Fibroblast of lung (primary cell): Measurements from ENCODE around the gene ARMH2.

ENCODE experiments used
- EZH2 ChIP-seq: IDR thresholded peaks from 2 replicates; pipeline ENCODE4 v1.5.1; 2012; ENCODE audit warnings: low read length, control low read depth, mild to moderate bottlenecking; ENCODE audit errors: missing control alignments
- TF ChIP-seq, protein P1 (sequence below), 2 donors: IDR thresholded peaks in 1 of 2; conservative IDR thresholded peaks in 1 of 2; 1 replicate in 1 of 2; 2 replicates in 1 of 2; pipeline ENCODE4 v1.5.1; 2011 to 2012; ENCODE audit warnings: low read length in 2 of 2, control low read depth in 1 of 2, inconsistent platforms in 1 of 2, low read depth in 1 of 2, mild to moderate bottlenecking in 1 of 2

DNA sequence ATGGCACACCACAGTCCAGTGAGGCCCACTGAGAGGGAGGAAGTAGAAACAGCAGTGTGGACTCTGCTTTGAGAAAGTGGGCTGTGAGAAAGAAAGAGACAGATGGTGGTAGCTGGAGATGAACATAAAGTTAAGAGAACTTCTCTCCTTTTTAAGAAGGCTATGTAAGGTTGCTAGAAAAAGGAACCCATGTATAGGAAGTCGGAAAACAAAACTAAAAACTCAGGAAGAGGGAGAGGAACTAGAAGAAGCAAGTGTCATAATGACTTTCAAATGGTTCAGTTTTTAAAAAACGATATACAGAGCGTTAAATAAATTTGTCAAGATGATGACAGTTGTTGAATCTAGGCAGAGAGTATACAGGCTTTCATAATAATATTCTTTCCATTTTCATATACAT is 49.4 kb downstream of the ARMH2 start:
- TF ChIP-seq, protein P1, sequence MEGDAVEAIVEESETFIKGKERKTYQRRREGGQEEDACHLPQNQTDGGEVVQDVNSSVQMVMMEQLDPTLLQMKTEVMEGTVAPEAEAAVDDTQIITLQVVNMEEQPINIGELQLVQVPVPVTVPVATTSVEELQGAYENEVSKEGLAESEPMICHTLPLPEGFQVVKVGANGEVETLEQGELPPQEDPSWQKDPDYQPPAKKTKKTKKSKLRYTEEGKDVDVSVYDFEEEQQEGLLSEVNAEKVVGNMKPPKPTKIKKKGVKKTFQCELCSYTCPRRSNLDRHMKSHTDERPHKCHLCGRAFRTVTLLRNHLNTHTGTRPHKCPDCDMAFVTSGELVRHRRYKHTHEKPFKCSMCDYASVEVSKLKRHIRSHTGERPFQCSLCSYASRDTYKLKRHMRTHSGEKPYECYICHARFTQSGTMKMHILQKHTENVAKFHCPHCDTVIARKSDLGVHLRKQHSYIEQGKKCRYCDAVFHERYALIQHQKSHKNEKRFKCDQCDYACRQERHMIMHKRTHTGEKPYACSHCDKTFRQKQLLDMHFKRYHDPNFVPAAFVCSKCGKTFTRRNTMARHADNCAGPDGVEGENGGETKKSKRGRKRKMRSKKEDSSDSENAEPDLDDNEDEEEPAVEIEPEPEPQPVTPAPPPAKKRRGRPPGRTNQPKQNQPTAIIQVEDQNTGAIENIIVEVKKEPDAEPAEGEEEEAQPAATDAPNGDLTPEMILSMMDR (conservative IDR thresholded peaks at IDR 0.05 in 1 of 2, IDR thresholded peaks at IDR 0.05 in 1 of 2; ENCODE audit: low read depth in 1 of 2, low read length in 2 of 2), result no peak
- TF ChIP-seq EZH2, result no peak
